GM23338 (cell line): ENCODE results near the gene ZNF217.

Source experiments
- CREB1 ChIP-seq: fragments of 250-450 bp; sonication (Bioruptor Pico); IDR thresholded peaks from 2 replicates; pipeline ENCODE4 v1.5.0; 2020; ENCODE audit warnings: low read depth, mild to moderate bottlenecking, moderate library complexity
- CTCF ChIP-seq, 2 experiments: fragments of 200-600 bp in 1 of 2; sonication (generic) in 1 of 2; conservative IDR thresholded peaks; 2 replicates each; pipeline versions ENCODE4 v1.5.1 to v1.6.1; 2016 to 2017; ENCODE audit warnings: antibody characterized with exemption in 2 of 2, low read depth in 2 of 2, mild to moderate bottlenecking in 2 of 2, moderate library complexity in 1 of 2
- ETS1 ChIP-seq: IDR thresholded peaks from 2 replicates; pipeline ENCODE4 v1.6.1; 2016; ENCODE audit warnings: antibody characterized with exemption
- EZH2 ChIP-seq: fragments of 200-600 bp; sonication (generic); IDR thresholded peaks from one replicate; pipeline ENCODE4 v1.8.0; 2017; ENCODE audit warnings: antibody characterized with exemption, mild to moderate bottlenecking, low read depth; ENCODE audit not compliant: unreplicated experiment
- EZH2phosphoT487 ChIP-seq: fragments of 200-600 bp; sonication (generic); IDR thresholded peaks from one replicate; pipeline ENCODE4 v1.8.1; 2018; ENCODE audit warnings: antibody characterized with exemption; ENCODE audit not compliant: unreplicated experiment
- JUNB ChIP-seq: IDR thresholded peaks from one replicate; pipeline ENCODE4 v1.6.1; 2016; ENCODE audit warnings: antibody characterized with exemption; ENCODE audit not compliant: unreplicated experiment
- NANOG ChIP-seq: IDR thresholded peaks from 2 replicates; pipeline ENCODE4 v1.6.1; 2016; ENCODE audit warnings: antibody characterized with exemption, borderline replicate concordance
- POLR2AphosphoS5 ChIP-seq: IDR thresholded peaks from 2 replicates; pipeline ENCODE4 v1.6.1; 2016; ENCODE audit warnings: antibody characterized with exemption, low read depth
- REST ChIP-seq: IDR thresholded peaks from one replicate; pipeline ENCODE4 v1.6.1; 2018; ENCODE audit warnings: antibody characterized with exemption; ENCODE audit not compliant: unreplicated experiment
- STAT1 ChIP-seq: IDR thresholded peaks from one replicate; pipeline ENCODE4 v1.6.1; 2016; ENCODE audit warnings: antibody characterized with exemption; ENCODE audit not compliant: unreplicated experiment
- ZNF114 ChIP-seq: fragments of 250-450 bp; sonication (Bioruptor Pico); IDR thresholded peaks from 2 replicates; pipeline ENCODE4 v1.5.0; 2020; ENCODE audit warnings: mild to moderate bottlenecking, moderate library complexity
- ZNF331 ChIP-seq: fragments of 250-450 bp; sonication (Bioruptor Pico); IDR thresholded peaks from 2 replicates; pipeline ENCODE4 v1.5.0; 2020; ENCODE audit warnings: low read depth, mild to moderate bottlenecking, moderate library complexity

- TF ChIP-seq CTCF (conservative IDR thresholded peaks at IDR 0.05; ENCODE audit: low read depth in 2 of 2), result no peak
- no peak for TF ChIP-seq REST
- no peak for TF ChIP-seq NANOG
- TF ChIP-seq POLR2AphosphoS5, result no peak
- no peak for TF ChIP-seq ETS1
- TF ChIP-seq EZH2, result no peak
- no peak for TF ChIP-seq JUNB
- TF ChIP-seq CREB1, result no peak
- no peak for TF ChIP-seq EZH2phosphoT487
- TF ChIP-seq ZNF331 (CRISPR knock-in tag), result no peak
- TF ChIP-seq ZNF114, result no peak
- TF ChIP-seq STAT1, result no peak
Measured at GRCh38 chr20:53524589-53525312, 68.9 kb downstream of the ZNF217 start.
